GM12872 (cell line): Measurements from ENCODE around the gene PRDM10.

ENCODE experiments used
- CTCF ChIP-seq: IDR thresholded peaks from 3 replicates; pipeline ENCODE4 v1.5.1; 2011; ENCODE audit warnings: low read depth, mild to moderate bottlenecking, low read length, moderate library complexity; ENCODE audit not compliant: insufficient read depth

Gene PRDM10

GRCh38 chr11:129861702-129862522, 140.7 kb downstream of the PRDM10 start:
- no peak for TF ChIP-seq CTCF

GRCh38 chr11:129856036-129856435, 146.6 kb downstream of the PRDM10 start:
- no peak for TF ChIP-seq CTCF

GRCh38 chr11:129855086-129855485, 147.5 kb downstream of the PRDM10 start:
- TF ChIP-seq CTCF, result no peak

GRCh38 chr11:129854232-129854805, 148.3 kb downstream of the PRDM10 start:
- TF ChIP-seq CTCF, result no peak

GRCh38 chr11:129853518-129854231, 149.0 kb downstream of the PRDM10 start:
- no peak for TF ChIP-seq CTCF

GRCh38 chr11:129852125-129852740, 150.4 kb downstream of the PRDM10 start:
- no peak for TF ChIP-seq CTCF
